Vein endothelial cell (primary cell): ENCODE results near the gene METTL18. TPM values are rescaled to one million over a fixed set of nuclear protein-coding genes. Genes with fewer than 3 reads are reported as not detected.

Experiments
- total RNA-seq: library from RNA; depleted of rRNA; stranded (reverse); fragments of >200 nt; gene quantifications from 2 replicates; pipeline ENCODE4 v1.2.3, GENCODE V29; 2012

METTL18 gene
- total RNA-seq, result 5.9 and 6.5 TPM in 2 replicates

GRCh38 chr1:169794530-169795416 is at the start of gene METTL18:
TSS of gene METTL18 (minus strand) at chr1:169794907. CDS start at chr1:169793695, 1,212 bp downstream.

Other genes with a start within 250 kb of the METTL18 start
- under 0.01 TPM in 1 of 2 replicates, not detected in the other for gene F5, start 208.4 kb downstream of the METTL18 start, total RNA-seq
- gene SELP, start 164.8 kb downstream of the METTL18 start, total RNA-seq, result 14.8 and 65.7 TPM in 2 replicates
- 2.9 and 3.3 TPM in 2 replicates for gene SELL, start 83.3 kb downstream of the METTL18 start, total RNA-seq
- gene SELE, start 60.8 kb downstream of the METTL18 start, total RNA-seq, result 16.0 and 55.6 TPM in 2 replicates
- 6.6 and 7.8 TPM in 2 replicates for gene SCYL3, start 99.0 kb upstream of the METTL18 start, total RNA-seq